ENCODE results near the gene FAM168A.

FAM168A gene

GRCh38 chr11:73468590-73469161 is 129.2 kb downstream of the FAM168A start:
- H3K27me3 ChIP-seq (replicated peaks; ENCODE audit: control insufficient read depth, insufficient read depth, low read length): no peaks in the 10 kb centered on the region
- H3K4me3 ChIP-seq (replicated peaks; ENCODE audit: low read depth, low read length): no peak overlapping the region
- DNase-seq (ENCODE audit: extremely low read depth, insufficient read length): no peak
- TF ChIP-seq CTCF (IDR thresholded peaks at IDR 0.05; ENCODE audit: insufficient read depth, low read length, poor library complexity, severe bottlenecking): no peak
- H3K36me3 ChIP-seq (ENCODE audit: control insufficient read depth, insufficient read depth, low read length): no peaks in the 10 kb centered on the region

GRCh38 chr11:73467505-73467904 is 130.4 kb downstream of the FAM168A start:
- no peak for DNase-seq (ENCODE audit: extremely low read depth, insufficient read length)
- H3K27me3 ChIP-seq (replicated peaks; ENCODE audit: control insufficient read depth, insufficient read depth, low read length): no peaks in the 10 kb centered on the region
- no peaks in the 10 kb centered on the region for H3K36me3 ChIP-seq (ENCODE audit: control insufficient read depth, insufficient read depth, low read length)
- H3K4me3 ChIP-seq (replicated peaks; ENCODE audit: low read depth, low read length): no peak overlapping the region
- no peak for TF ChIP-seq CTCF (IDR thresholded peaks at IDR 0.05; ENCODE audit: insufficient read depth, low read length, poor library complexity, severe bottlenecking)

- DNase-seq (ENCODE audit: extremely low read depth, insufficient read length): no peak
- TF ChIP-seq CTCF (IDR thresholded peaks at IDR 0.05; ENCODE audit: insufficient read depth, low read length, poor library complexity, severe bottlenecking): no peak
- Histone ChIP-seq H3K36me3 (ENCODE audit: control insufficient read depth, insufficient read depth, low read length) (no peaks in the 10 kb centered on the region), H3K27me3 (replicated peaks; ENCODE audit: control insufficient read depth, insufficient read depth, low read length) (no peaks in the 10 kb centered on the region), H3K4me3 (replicated peaks; ENCODE audit: low read depth, low read length) (no peak overlapping the region)
Measured at GRCh38 chr11:73466643-73467042, 131.3 kb downstream of the FAM168A start.

GRCh38 chr11:73465871-73466270 is 132.0 kb downstream of the FAM168A start:
- H3K27me3 ChIP-seq (replicated peaks; ENCODE audit: control insufficient read depth, insufficient read depth, low read length): no peaks in the 10 kb centered on the region
- no peak overlapping the region for H3K4me3 ChIP-seq (replicated peaks; ENCODE audit: low read depth, low read length)
- no peaks in the 10 kb centered on the region for H3K36me3 ChIP-seq (ENCODE audit: control insufficient read depth, insufficient read depth, low read length)
- no peak for DNase-seq (ENCODE audit: extremely low read depth, insufficient read length)
- no peak for TF ChIP-seq CTCF (IDR thresholded peaks at IDR 0.05; ENCODE audit: insufficient read depth, low read length, poor library complexity, severe bottlenecking)

- no peak overlapping the region for H3K4me3 ChIP-seq (replicated peaks; ENCODE audit: low read depth, low read length)
- no peaks in the 10 kb centered on the region for H3K36me3 ChIP-seq (ENCODE audit: control insufficient read depth, insufficient read depth, low read length)
- no peaks in the 10 kb centered on the region for H3K27me3 ChIP-seq (replicated peaks; ENCODE audit: control insufficient read depth, insufficient read depth, low read length)
- no peak for TF ChIP-seq CTCF (IDR thresholded peaks at IDR 0.05; ENCODE audit: insufficient read depth, low read length, poor library complexity, severe bottlenecking)
- no peak for DNase-seq (ENCODE audit: extremely low read depth, insufficient read length)
Measured at GRCh38 chr11:73465023-73465675, 132.8 kb downstream of the FAM168A start.

All from GM06990 (cell line).